ENCODE data around the gene CD80. TPM values are rescaled to one million over a fixed set of nuclear protein-coding genes. Genes with fewer than 3 reads are reported as not detected.
A peak's percentile ranks its signal among the peaks of the same experiment; 100 is the strongest.

Gene CD80
- total and polyA plus RNA-seq, 9 of the 15 experiments (the other 6 are each of a cell fraction or from before 2014, with no cell fraction given): 3.0 to 8.2 (median 5.7) TPM

DNA sequence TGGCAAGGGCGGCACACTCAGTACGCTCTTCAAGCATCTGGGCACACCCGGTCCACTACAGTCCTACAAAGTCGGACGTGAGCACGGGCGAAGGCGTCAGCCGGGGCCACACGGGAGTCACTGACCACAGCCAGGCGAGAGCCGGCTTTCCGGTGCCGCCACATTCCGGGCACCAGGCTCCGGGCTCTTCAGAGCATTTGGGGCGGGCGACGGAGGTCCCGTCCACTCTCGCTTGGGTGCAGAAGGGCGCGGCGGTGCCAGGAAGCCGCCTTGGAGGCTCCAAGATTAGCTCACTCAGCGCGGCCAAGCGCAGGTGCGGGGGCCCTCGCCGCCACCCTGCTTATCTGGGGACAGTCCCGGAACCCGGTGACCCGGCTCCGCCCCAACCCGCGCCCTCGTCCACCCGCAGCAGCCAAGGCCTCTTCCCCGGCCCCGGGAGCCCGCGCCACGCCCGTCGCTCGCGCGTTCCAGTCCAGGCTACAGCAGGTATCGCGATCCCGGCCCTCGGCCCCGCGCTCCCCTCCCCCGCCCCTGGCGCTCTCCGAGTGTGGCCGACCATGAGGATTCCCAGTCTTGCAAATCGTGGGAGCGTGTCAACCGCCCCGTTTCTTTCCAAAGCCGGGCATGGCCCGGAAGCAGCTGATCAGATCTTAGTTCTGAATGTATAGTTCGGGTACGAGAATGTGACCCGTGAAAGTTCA is 20.1 kb upstream of the CD80 start, which contains the start of gene ADPRH (continued):
- TF ChIP-seq, protein P1, sequence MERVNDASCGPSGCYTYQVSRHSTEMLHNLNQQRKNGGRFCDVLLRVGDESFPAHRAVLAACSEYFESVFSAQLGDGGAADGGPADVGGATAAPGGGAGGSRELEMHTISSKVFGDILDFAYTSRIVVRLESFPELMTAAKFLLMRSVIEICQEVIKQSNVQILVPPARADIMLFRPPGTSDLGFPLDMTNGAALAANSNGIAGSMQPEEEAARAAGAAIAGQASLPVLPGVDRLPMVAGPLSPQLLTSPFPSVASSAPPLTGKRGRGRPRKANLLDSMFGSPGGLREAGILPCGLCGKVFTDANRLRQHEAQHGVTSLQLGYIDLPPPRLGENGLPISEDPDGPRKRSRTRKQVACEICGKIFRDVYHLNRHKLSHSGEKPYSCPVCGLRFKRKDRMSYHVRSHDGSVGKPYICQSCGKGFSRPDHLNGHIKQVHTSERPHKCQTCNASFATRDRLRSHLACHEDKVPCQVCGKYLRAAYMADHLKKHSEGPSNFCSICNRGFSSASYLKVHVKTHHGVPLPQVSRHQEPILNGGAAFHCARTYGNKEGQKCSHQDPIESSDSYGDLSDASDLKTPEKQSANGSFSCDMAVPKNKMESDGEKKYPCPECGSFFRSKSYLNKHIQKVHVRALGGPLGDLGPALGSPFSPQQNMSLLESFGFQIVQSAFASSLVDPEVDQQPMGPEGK (CRISPR knock-in tag; IDR thresholded peaks at IDR 0.05; ENCODE audit: borderline replicate concordance): no peak
- TF ChIP-seq CBFA2T3 (IDR thresholded peaks at IDR 0.05) (peak; percentile 30; the same call in 1 of the 2 replicates), NR2C2 (CRISPR knock-in tag; IDR thresholded peaks at IDR 0.05) (no peak), NR2C2 (tag; IDR thresholded peaks at IDR 0.05) (0 out of 2 replicates have a peak, but pooled peaks have one; percentile 31), RBBP5 (IDR thresholded peaks at IDR 0.05; ENCODE audit: borderline replicate concordance, insufficient read depth, low read length, poor library complexity, severe bottlenecking) (peak; percentile 44), POLR2AphosphoS5 (IDR thresholded peaks at IDR 0.05; ENCODE audit: control insufficient read depth, insufficient read depth, low read depth, low read length) (0 out of 2 replicates have a peak, but pooled peaks have one; percentile 21), ZZZ3 (IDR thresholded peaks at IDR 0.05) (no peak), SOX6 (IDR thresholded peaks at IDR 0.05) (no peak), KLF1 (tag; IDR thresholded peaks at IDR 0.05) (0 out of 2 replicates have a peak, but pooled peaks have one; percentile 35), SAFB (IDR thresholded peaks at IDR 0.05; ENCODE audit: borderline replicate concordance, low read depth, low read length) (0 out of 2 replicates have a peak, but pooled peaks have one; percentile 19), CCNT2 (IDR thresholded peaks at IDR 0.05; ENCODE audit: borderline replicate concordance, extremely low read depth, insufficient read length, low read depth, low read length) (peak; percentile 72), ARID1B (IDR thresholded peaks at IDR 0.05) (peak; percentile 25; the same call in 1 of the 2 replicates), CXXC5 (CRISPR knock-in tag; IDR thresholded peaks at IDR 0.05) (peak; percentile 63), EP400 (IDR thresholded peaks at IDR 0.05) (peak; percentile 37), TAF1 (IDR thresholded peaks at IDR 0.05; ENCODE audit: control insufficient read depth, extremely low read depth, insufficient read depth, low read length, severe bottlenecking) (peak; percentile 26), ZNF175 (CRISPR knock-in tag; IDR thresholded peaks at IDR 0.05; ENCODE audit: low read depth) (0 out of 2 replicates have a peak, but pooled peaks have one; percentile 55), HMGN3 (IDR thresholded peaks at IDR 0.05; ENCODE audit: borderline replicate concordance, extremely low read depth, insufficient read length, low read depth, low read length) (peak; percentile 49), RBM39 (optimal IDR thresholded peaks at IDR 0.05; ENCODE audit: low read depth, low read length) (no peak)
- TF ChIP-seq, protein P2, sequence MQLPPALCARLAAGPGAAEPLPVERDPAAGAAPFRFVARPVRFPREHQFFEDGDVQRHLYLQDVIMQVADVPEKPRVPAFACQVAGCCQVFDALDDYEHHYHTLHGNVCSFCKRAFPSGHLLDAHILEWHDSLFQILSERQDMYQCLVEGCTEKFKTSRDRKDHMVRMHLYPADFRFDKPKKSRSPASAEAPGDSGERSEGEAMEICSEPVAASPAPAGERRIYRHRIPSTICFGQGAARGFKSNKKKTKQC (CRISPR knock-in tag; IDR thresholded peaks at IDR 0.05): no peak
- TF ChIP-seq, protein P3, sequence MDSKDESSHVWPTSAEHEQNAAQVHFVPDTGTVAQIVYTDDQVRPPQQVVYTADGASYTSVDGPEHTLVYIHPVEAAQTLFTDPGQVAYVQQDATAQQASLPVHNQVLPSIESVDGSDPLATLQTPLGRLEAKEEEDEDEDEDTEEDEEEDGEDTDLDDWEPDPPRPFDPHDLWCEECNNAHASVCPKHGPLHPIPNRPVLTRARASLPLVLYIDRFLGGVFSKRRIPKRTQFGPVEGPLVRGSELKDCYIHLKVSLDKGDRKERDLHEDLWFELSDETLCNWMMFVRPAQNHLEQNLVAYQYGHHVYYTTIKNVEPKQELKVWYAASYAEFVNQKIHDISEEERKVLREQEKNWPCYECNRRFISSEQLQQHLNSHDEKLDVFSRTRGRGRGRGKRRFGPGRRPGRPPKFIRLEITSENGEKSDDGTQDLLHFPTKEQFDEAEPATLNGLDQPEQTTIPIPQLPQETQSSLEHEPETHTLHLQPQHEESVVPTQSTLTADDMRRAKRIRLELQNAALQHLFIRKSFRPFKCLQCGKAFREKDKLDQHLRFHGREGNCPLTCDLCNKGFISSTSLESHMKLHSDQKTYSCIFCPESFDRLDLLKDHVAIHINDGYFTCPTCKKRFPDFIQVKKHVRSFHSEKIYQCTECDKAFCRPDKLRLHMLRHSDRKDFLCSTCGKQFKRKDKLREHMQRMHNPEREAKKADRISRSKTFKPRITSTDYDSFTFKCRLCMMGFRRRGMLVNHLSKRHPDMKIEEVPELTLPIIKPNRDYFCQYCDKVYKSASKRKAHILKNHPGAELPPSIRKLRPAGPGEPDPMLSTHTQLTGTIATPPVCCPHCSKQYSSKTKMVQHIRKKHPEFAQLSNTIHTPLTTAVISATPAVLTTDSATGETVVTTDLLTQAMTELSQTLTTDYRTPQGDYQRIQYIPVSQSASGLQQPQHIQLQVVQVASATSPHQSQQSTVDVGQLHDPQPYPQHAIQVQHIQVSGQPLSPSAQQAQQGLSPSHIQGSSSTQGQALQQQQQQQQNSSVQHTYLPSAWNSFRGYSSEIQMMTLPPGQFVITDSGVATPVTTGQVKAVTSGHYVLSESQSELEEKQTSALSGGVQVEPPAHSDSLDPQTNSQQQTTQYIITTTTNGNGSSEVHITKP (IDR thresholded peaks at IDR 0.05; ENCODE audit: partially characterized antibody): peak; percentile 49

All from K562 (cell line).